Gastrocnemius medialis (tissue), 4 donors: ENCODE results near the gene PRICKLE1. TPM values are rescaled to one million over a fixed set of nuclear protein-coding genes. Genes with fewer than 3 reads are reported as not detected.

Source experiments
- ATAC-seq, 2 donors: fragments of 150-250 bp; one replicate each; pipeline ENCODE4 v1.9.1; 2016
- DNase-seq, 2 donors: peaks; one replicate each; pipeline ENCODE4 v3.0.0-alpha.2; 2019
- H3K27ac ChIP-seq, 4 donors: fragments of 200-600 bp; sonication (generic); 1 replicate in 1 of 4; 2 replicates in 3 of 4; pipeline ENCODE4 v1.5.1; 2016 to 2018; ENCODE audit warnings: mild to moderate bottlenecking in 2 of 4, moderate library complexity in 1 of 4
- H3K27me3 ChIP-seq, 3 donors: fragments of 200-600 bp; sonication (generic) in 2 of 3; 1 replicate in 1 of 3; 2 replicates in 2 of 3; pipeline versions ENCODE4 v1.5.1 to v1.6.0; 2016 to 2019; ENCODE audit warnings: mild to moderate bottlenecking in 1 of 3, moderate library complexity in 1 of 3
- H3K36me3 ChIP-seq, 2 donors: fragments of 200-600 bp; sonication (generic) in 1 of 2; one replicate each; pipeline ENCODE4 v1.5.1; 2017 to 2018
- H3K4me1 ChIP-seq, 2 donors: fragments of 200-600 bp; sonication (generic) in 1 of 2; one replicate each; pipeline ENCODE4 v1.5.1; 2016 to 2017; ENCODE audit warnings: mild to moderate bottlenecking in 2 of 2
- H3K4me3 ChIP-seq, 4 donors: fragments of 200-600 bp; sonication (generic) in 3 of 4; 1 replicate in 1 of 4; 2 replicates in 3 of 4; pipeline ENCODE4 v1.5.1; 2016 to 2019; ENCODE audit warnings: mild to moderate bottlenecking in 2 of 4
- H3K9me3 ChIP-seq, 3 donors: fragments of 200-600 bp; sonication (generic) in 2 of 3; 1 replicate in 1 of 3; 2 replicates in 2 of 3; pipeline ENCODE4 v1.5.1; 2016 to 2019
- CTCF ChIP-seq, 5 experiments: fragments of 450-650 bp in 3 of 5; fragments of 200-600 bp in 2 of 5; sonication (generic) in 2 of 5; IDR thresholded peaks in 4 of 5; conservative IDR thresholded peaks in 1 of 5; 1 replicate in 4 of 5; 2 replicates in 1 of 5; pipeline ENCODE4 v1.5.1; 2016 to 2019; ENCODE audit warnings: antibody characterized with exemption in 5 of 5, mild to moderate bottlenecking in 3 of 5, moderate library complexity in 3 of 5
- POLR2A ChIP-seq, 2 donors: fragments of 450-650 bp; IDR thresholded peaks; one replicate each; pipeline ENCODE4 v1.6.1; 2017; ENCODE audit warnings: antibody characterized with exemption in 2 of 2, mild to moderate bottlenecking in 2 of 2, moderate library complexity in 2 of 2
- in situ Hi-C, 4 donors: fragments of 200-750 bp; cut with MboI; loops; one replicate each; pipeline versions ENCODE4 v1.15.0 to v1.8.0; 2017; ENCODE audit warnings: low sequenced_read_pairs in 4 of 4
- intact Hi-C: fragments of 100-400 bp; cut with DNase I; formaldehyde crosslinking; loops from one replicate; pipeline ENCODE4 v1.15.1; 2023; ENCODE audit warnings: low total_unique reads
- total RNA-seq, 4 donors: library from RNA; depleted of rRNA; stranded (reverse); fragments of >200 nt; gene quantifications; one replicate each; pipeline versions ENCODE4 v1.1.0 to v1.2.3, GENCODE V29; 2016

PRICKLE1 gene
- total RNA-seq, 4 donors from 2014 or later = 0.87 to 9.2 (median 3.6) TPM

- Histone ChIP-seq H3K36me3 (no peaks in the 10 kb centered on the region), H3K4me3 (no peak overlapping the region), H3K9me3 (no peaks in the 10 kb centered on the region), H3K4me1 (no peaks in the 10 kb centered on the region), H3K27me3 (no peaks in the 10 kb centered on the region), H3K27ac (no peak overlapping the region)
- intact Hi-C loops = no loop called here
- DNase-seq (no peak), ATAC-seq (no peak)
- in situ Hi-C loops = no loop called here
- no peak for TF ChIP-seq CTCF (IDR thresholded peaks at IDR 0.05 in 4 of 5, conservative IDR thresholded peaks at IDR 0.05 in 1 of 5)
- no peak for TF ChIP-seq POLR2A (IDR thresholded peaks at IDR 0.05)
These were observed 64.8 kb downstream of the PRICKLE1 start for GRCh38 chr12:42524716-42525115.

DNA sequence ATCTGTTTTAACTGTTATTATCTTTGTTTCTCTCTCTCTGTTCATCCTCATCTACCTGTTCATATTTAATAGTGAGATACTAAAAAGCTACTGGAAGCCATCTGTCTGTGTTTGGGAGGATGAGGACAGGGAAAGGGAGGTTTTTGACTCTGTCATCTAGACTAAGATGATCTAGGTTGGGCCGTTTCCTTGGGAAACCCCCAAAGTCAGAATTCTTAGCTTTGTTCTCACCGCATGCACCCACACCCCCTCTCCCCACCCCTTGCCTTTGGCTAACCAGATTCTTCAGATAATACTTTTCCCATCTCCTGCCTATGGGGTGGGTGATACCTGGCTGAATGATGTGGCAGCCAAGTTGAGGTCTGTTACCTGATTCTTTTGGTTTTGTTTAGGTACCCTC, 73.0 kb downstream of the PRICKLE1 start:
- no peaks in the 10 kb centered on the region for H3K27me3 ChIP-seq
- no peak for TF ChIP-seq POLR2A (IDR thresholded peaks at IDR 0.05)
- TF ChIP-seq CTCF (IDR thresholded peaks at IDR 0.05 in 4 of 5, conservative IDR thresholded peaks at IDR 0.05 in 1 of 5) = no peak
- H3K36me3 ChIP-seq = no peaks in the 10 kb centered on the region
- no peak overlapping the region for H3K27ac ChIP-seq
- DNase-seq (no peak), ATAC-seq (no peak)
- H3K4me3 ChIP-seq = no peak overlapping the region
- H3K9me3 ChIP-seq = no peaks in the 10 kb centered on the region
- peaks cover 0 to 6% of the 10 kb centered on the region in 2 donors for H3K4me1 ChIP-seq
- in situ Hi-C loops (no loop called here), intact Hi-C loops (no loop called here)

GRCh38 chr12:42511656-42512055, 77.9 kb downstream of the PRICKLE1 start:
- Histone ChIP-seq H3K9me3 (no peaks in the 10 kb centered on the region), H3K27ac (no peak overlapping the region), H3K4me1 (peaks cover 0 to 3% of the 10 kb centered on the region in 2 donors), H3K36me3 (no peaks in the 10 kb centered on the region), H3K4me3 (no peak overlapping the region), H3K27me3 (no peaks in the 10 kb centered on the region)
- in situ Hi-C loops = no loop called here
- intact Hi-C loops = no loop called here
- no peak for ATAC-seq
- no peak for DNase-seq
- no peak for TF ChIP-seq POLR2A (IDR thresholded peaks at IDR 0.05)

GRCh38 chr12:42510823-42511222, 78.7 kb downstream of the PRICKLE1 start:
- no peak for ATAC-seq
- TF ChIP-seq POLR2A (IDR thresholded peaks at IDR 0.05) = no peak
- TF ChIP-seq CTCF (IDR thresholded peaks at IDR 0.05 in 4 of 5, conservative IDR thresholded peaks at IDR 0.05 in 1 of 5) = no peak
- peaks cover 0 to 3% of the 10 kb centered on the region in 2 donors for H3K4me1 ChIP-seq
- no peak for DNase-seq
- no peaks in the 10 kb centered on the region for H3K36me3 ChIP-seq
- intact Hi-C loops = no loop called here
- H3K27ac ChIP-seq = no peak overlapping the region
- no peaks in the 10 kb centered on the region for H3K27me3 ChIP-seq
- H3K9me3 ChIP-seq = no peaks in the 10 kb centered on the region
- H3K4me3 ChIP-seq = no peak overlapping the region
- in situ Hi-C loops = no loop called here

GRCh38 chr12:42508913-42509460, 80.6 kb downstream of the PRICKLE1 start:
- H3K27ac ChIP-seq = no peak overlapping the region
- DNase-seq (no peak), ATAC-seq (no peak)
- H3K27me3 ChIP-seq = no peaks in the 10 kb centered on the region
- H3K4me1 ChIP-seq = peaks cover 0 to 3% of the 10 kb centered on the region in 2 donors
- TF ChIP-seq POLR2A (IDR thresholded peaks at IDR 0.05) (no peak), CTCF (IDR thresholded peaks at IDR 0.05 in 4 of 5, conservative IDR thresholded peaks at IDR 0.05 in 1 of 5) (no peak)
- in situ Hi-C loops (no loop called here), intact Hi-C loops (no loop called here)
- H3K36me3 ChIP-seq = no peaks in the 10 kb centered on the region
- no peaks in the 10 kb centered on the region for H3K9me3 ChIP-seq
- H3K4me3 ChIP-seq = no peak overlapping the region
